HCT116 (cell line): ENCODE data around the gene PSMA1. TPM values are rescaled to one million over a fixed set of nuclear protein-coding genes. Genes with fewer than 3 reads are reported as not detected.

Experiments used
- ATAC-seq: fragments of 200-7000 bp; cut with Tn5 transposase; 2 replicates; pipeline ENCODE4 v1.9.1; 2020; ENCODE audit warnings: mild to moderate bottlenecking, moderate library complexity
- BruUV-seq: library from RNA; stranded (reverse); fragments of 400-500 nt; replicated peaks from 2 replicates; lab custom pipeline; 2021; lab: Mats Ljungman, UMichigan
- CTCF ChIA-PET: fragments of 300-600 bp; sonication (Branson Sonifier 250); formaldehyde crosslinking; loops from one replicate; lab custom pipeline; 2021; ENCODE audit warnings: antibody characterized with exemption; lab: Charles Lee
- POLR2A ChIA-PET: fragments of 300-600, 350-600 bp; sonication (Branson Sonifier 250); formaldehyde crosslinking; loops from one replicate; lab custom pipeline; 2021; ENCODE audit warnings: antibody characterized with exemption; lab: Charles Lee
- RAD21 ChIA-PET, 2 experiments: fragments of 300-600 bp; sonication (Branson Sonifier 250); formaldehyde crosslinking; loops; one replicate each; lab custom pipeline; 2023; ENCODE audit warnings: low total read pairs in 2 of 2; ENCODE audit not compliant: uncharacterized antibody in 2 of 2, unreplicated experiment in 2 of 2, low non-redundant PET in 1 of 2; lab: Charles Lee
- DNase-seq: peaks from one replicate; pipeline ENCODE4 v3.0.0-alpha.2; 2010; ENCODE audit warnings: low read depth, low spot score
- H2AFZ ChIP-seq: fragments of 200-600 bp; shearing (Covaris generic), sonication (generic); 2 replicates; pipeline ENCODE4 v1.6.1; 2017; ENCODE audit warnings: low read depth, mixed run types, mixed read lengths, antibody characterized with exemption, low read length; ENCODE audit not compliant: poor library complexity, severe bottlenecking
- H3K27ac ChIP-seq: 2 replicates; pipeline ENCODE4 v1.5.1; 2012; ENCODE audit warnings: low read depth, low read length
- H3K27me3 ChIP-seq: fragments of 200-600 bp; sonication (generic); 2 replicates; pipeline ENCODE4 v1.6.1; 2016; ENCODE audit warnings: mixed run types, low read length, mixed read lengths; ENCODE audit not compliant: insufficient read depth
- H3K36me3 ChIP-seq, 2 experiments: fragments of 200-500 bp in 1 of 2; fragments of 200-600 bp in 1 of 2; sonication (Bioruptor generic) in 1 of 2; sonication (generic) in 1 of 2; 2 replicates each; pipeline versions ENCODE4 v1.5.1 to v1.6.1; 2014 to 2016; ENCODE audit warnings: low read length in 2 of 2, inconsistent platforms in 1 of 2, mixed read lengths in 1 of 2, mixed run types in 1 of 2; ENCODE audit not compliant: insufficient read depth in 2 of 2, control insufficient read depth in 1 of 2
- H3K4me1 ChIP-seq, 2 experiments: fragments of 200-600 bp in 1 of 2; sonication (generic) in 1 of 2; 2 replicates each; pipeline versions ENCODE4 v1.5.1 to v1.6.1; 2012 to 2017; ENCODE audit warnings: low read length in 2 of 2, inconsistent platforms in 1 of 2, mild to moderate bottlenecking in 1 of 2, mixed read lengths in 1 of 2, mixed run types in 1 of 2, moderate library complexity in 1 of 2; ENCODE audit not compliant: insufficient read depth in 2 of 2, control insufficient read depth in 1 of 2
- H3K4me2 ChIP-seq: fragments of 200-600 bp; sonication (generic); 2 replicates; pipeline ENCODE4 v1.6.1; 2017; ENCODE audit warnings: mixed run types, low read length, mixed read lengths
- H3K4me3 ChIP-seq, 2 experiments: fragments of 200-600 bp in 1 of 2; sonication (generic) in 1 of 2; replicated peaks in 1 of 2; 2 replicates each; pipeline ENCODE4 v1.5.1; 2011 to 2016; ENCODE audit warnings: low read length in 2 of 2, control low read depth in 1 of 2, low read depth in 1 of 2, mild to moderate bottlenecking in 1 of 2, mixed read lengths in 1 of 2, mixed run types in 1 of 2
- H3K79me2 ChIP-seq: fragments of 200-600 bp; sonication (generic); 2 replicates; pipeline ENCODE4 v1.6.1; 2017; ENCODE audit warnings: mild to moderate bottlenecking, mixed run types, low read length, moderate library complexity, mixed read lengths; ENCODE audit not compliant: insufficient read depth
- H3K9ac ChIP-seq: fragments of 200-600 bp; sonication (generic); 2 replicates; pipeline ENCODE4 v1.6.1; 2016; ENCODE audit warnings: low read length, mixed read lengths
- H3K9me2 ChIP-seq: fragments of 200-600 bp; sonication (generic), shearing (Covaris generic); 2 replicates; pipeline ENCODE4 v1.6.1; 2017; ENCODE audit warnings: mixed run types, mild to moderate bottlenecking, moderate library complexity; ENCODE audit not compliant: insufficient read depth
- H3K9me3 ChIP-seq, 2 experiments: fragments of 200-500 bp in 1 of 2; fragments of 200-600 bp in 1 of 2; sonication (Bioruptor generic) in 1 of 2; sonication (generic) in 1 of 2; 2 replicates each; pipeline ENCODE4 v1.6.1; 2014 to 2017; ENCODE audit warnings: low read length in 2 of 2, mixed read lengths in 2 of 2, inconsistent platforms in 1 of 2, low read depth in 1 of 2, mild to moderate bottlenecking in 1 of 2, mixed run types in 1 of 2, moderate library complexity in 1 of 2; ENCODE audit not compliant: control insufficient read depth in 1 of 2, insufficient read depth in 1 of 2
- H4K20me1 ChIP-seq: fragments of 200-600 bp; sonication (generic), shearing (Covaris generic); 2 replicates; pipeline ENCODE4 v1.6.1; 2017; ENCODE audit warnings: mixed run types, mild to moderate bottlenecking, moderate library complexity; ENCODE audit not compliant: insufficient read depth
- CBX3 ChIP-seq: IDR thresholded peaks from 2 replicates; pipeline ENCODE4 v1.6.1; 2012; ENCODE audit warnings: low read depth
- CEBPB ChIP-seq: IDR thresholded peaks from 2 replicates; pipeline ENCODE4 v1.6.1; 2012; ENCODE audit warnings: low read depth
- ELF1 ChIP-seq: IDR thresholded peaks from 2 replicates; pipeline ENCODE4 v1.6.1; 2012; ENCODE audit warnings: low read depth, borderline replicate concordance
- EZH2phosphoT487 ChIP-seq: fragments of 200-600 bp; IDR thresholded peaks from 2 replicates; pipeline ENCODE4 v1.6.1; 2018; ENCODE audit warnings: antibody characterized with exemption, borderline replicate concordance
- FOSL1 ChIP-seq: IDR thresholded peaks from 2 replicates; pipeline ENCODE4 v1.6.1; 2012; ENCODE audit warnings: low read depth
- MAX ChIP-seq: IDR thresholded peaks from 2 replicates; pipeline ENCODE4 v1.6.1; 2012
- POLR2A ChIP-seq: IDR thresholded peaks from 2 replicates; pipeline ENCODE4 v1.7.0; 2011; ENCODE audit warnings: borderline replicate concordance; ENCODE audit not compliant: insufficient read depth, insufficient read length; ENCODE audit errors: extremely low read depth
- TCF7L2 ChIP-seq: IDR thresholded peaks from 2 replicates; pipeline ENCODE4 v1.7.0; 2011; ENCODE audit warnings: borderline replicate concordance, inconsistent platforms; ENCODE audit not compliant: insufficient read depth, insufficient read length; ENCODE audit errors: extremely low read depth
- YY1 ChIP-seq: IDR thresholded peaks from 2 replicates; pipeline ENCODE4 v1.6.1; 2011; ENCODE audit warnings: low read length, low read depth, moderate library complexity, mild to moderate bottlenecking; ENCODE audit not compliant: insufficient replicate concordance; ENCODE audit errors: extremely low read depth
- ZBTB33 ChIP-seq: IDR thresholded peaks from 2 replicates; pipeline ENCODE4 v1.6.1; 2011; ENCODE audit warnings: mild to moderate bottlenecking, low read length, moderate library complexity; ENCODE audit not compliant: insufficient replicate concordance; ENCODE audit errors: extremely low read depth
- intact Hi-C: fragments of 100-400 bp; cut with micrococcal nuclease; formaldehyde crosslinking; loops from 2 replicates; pipeline ENCODE4 v1.10.0; 2022
- total RNA-seq: library from RNA; stranded (reverse); gene quantifications from one replicate; pipeline ENCODE4 v1.2.1, GENCODE V29; 2021; ENCODE audit not compliant: unreplicated experiment

Gene PSMA1
- total RNA-seq, 1 experiment from 2014 or later, result 211 TPM

- H3K27ac ChIP-seq, result no peak overlapping the region
- no peak for TF ChIP-seq POLR2A
- TF ChIP-seq MAX, result no peak
- TF ChIP-seq EZH2phosphoT487, result no peak
- no peaks in the 10 kb centered on the region for H4K20me1 ChIP-seq
- H3K4me2 ChIP-seq, result no peak overlapping the region
- H3K27me3 ChIP-seq, result no peaks in the 10 kb centered on the region
- no TSS peak for BruUV-seq
- no peak overlapping the region for H3K9ac ChIP-seq
- H3K79me2 ChIP-seq, result no peaks in the 10 kb centered on the region
- ChIA-PET RAD21 (no interaction called here), POLR2A (no interaction called here), CTCF (no interaction called here)
- intact Hi-C loops, result no loop called here
- no peaks in the 10 kb centered on the region for H3K36me3 ChIP-seq
- DNase-seq (no peak), ATAC-seq (no peak)
- H2AFZ ChIP-seq, result no peak overlapping the region
- H3K4me3 ChIP-seq, result no peak overlapping the region
- no peaks in the 10 kb centered on the region for H3K4me1 ChIP-seq
- no peaks in the 10 kb centered on the region for H3K9me2 ChIP-seq
- H3K9me3 ChIP-seq, result no peaks in the 10 kb centered on the region
Measured at GRCh38 chr11:14551380-14551779, 31.2 kb upstream of the PSMA1 start.

GRCh38 chr11:14549891-14550290 lies 29.7 kb upstream of the PSMA1 start:
- CTCF ChIA-PET, result no interaction called here
- Histone ChIP-seq H2AFZ (no peak overlapping the region), H3K9me2 (no peaks in the 10 kb centered on the region), H3K9ac (no peak overlapping the region), H3K27me3 (no peaks in the 10 kb centered on the region), H3K4me1 (no peaks in the 10 kb centered on the region), H3K4me3 (no peak overlapping the region), H3K9me3 (no peaks in the 10 kb centered on the region), H3K79me2 (no peaks in the 10 kb centered on the region), H4K20me1 (no peaks in the 10 kb centered on the region), H3K36me3 (no peaks in the 10 kb centered on the region), H3K4me2 (no peak overlapping the region), H3K27ac (no peak overlapping the region)
- DNase-seq (no peak), ATAC-seq (no peak)
- RAD21 ChIA-PET, result no interaction called here
- intact Hi-C loops, result no loop called here
- POLR2A ChIA-PET, result no interaction called here
- no peak for TF ChIP-seq FOSL1
- TF ChIP-seq CEBPB, result no peak
- no peak for TF ChIP-seq ZBTB33
- no peak for TF ChIP-seq ELF1
- no peak for TF ChIP-seq EZH2phosphoT487
- no peak for TF ChIP-seq CBX3
- TF ChIP-seq TCF7L2, result no peak
- TF ChIP-seq YY1, result no peak
- BruUV-seq, result no TSS peak
